ENCODE results near the gene SRGAP2B. TPM values are rescaled to one million over a fixed set of nuclear protein-coding genes. Genes with fewer than 3 reads are reported as not detected.
"Not testable (repeated sequence)": the region's sequence is repeated elsewhere in the genome, so short reads cannot be mapped to it uniquely, and the experiment has no call there.

Gene SRGAP2B
- total and polyA plus RNA-seq, 2 of the 4 experiments (the other 2 are of a cell fraction): 15.9 to 50.7 TPM

DNA sequence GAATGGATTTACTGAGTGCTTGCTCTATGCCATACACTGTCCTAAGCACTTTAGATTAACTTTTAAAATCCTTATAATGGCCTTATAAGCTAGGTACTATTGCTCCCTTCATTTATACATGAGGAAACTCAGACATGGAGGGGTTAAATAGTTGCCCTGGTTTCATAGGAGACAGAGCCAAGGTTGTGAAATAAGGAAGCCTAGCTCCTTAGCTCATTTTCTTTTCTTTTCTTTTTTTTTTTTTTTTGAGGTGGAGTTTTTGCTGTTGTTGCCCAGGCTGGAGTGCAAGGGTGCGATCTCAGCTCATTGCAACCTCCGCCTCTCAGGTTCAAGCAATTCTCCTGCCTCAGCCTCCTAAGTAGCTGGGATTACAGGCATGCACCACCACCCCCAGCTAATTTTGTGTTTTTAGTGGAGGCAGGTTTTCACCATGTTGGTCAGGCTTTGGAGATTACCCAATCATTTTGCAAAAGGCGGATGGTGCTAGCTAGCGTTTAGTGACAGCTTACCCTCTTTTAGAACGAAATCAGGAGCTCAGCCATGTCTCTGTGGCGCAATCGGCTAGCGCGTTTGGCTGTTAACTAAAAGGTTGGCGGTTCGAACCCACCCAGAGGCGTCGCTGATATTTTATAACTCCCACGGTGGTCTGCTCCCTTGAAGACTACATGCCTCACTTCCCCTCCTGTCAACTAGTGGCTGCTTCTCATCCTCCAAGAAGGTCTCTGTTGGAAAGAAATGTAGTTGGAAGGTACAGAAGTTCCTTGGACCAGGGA lies 33.8 kb upstream of the SRGAP2B start:
- H3K9me3 ChIP-seq (ENCODE audit: control insufficient read depth, insufficient read depth, low read length); H2AK9ac ChIP-seq (replicated peaks; ENCODE audit: low read depth, low read length, poor library complexity); H2AK5ac ChIP-seq (ENCODE audit: low read depth, low read length); H4K91ac ChIP-seq (ENCODE audit: insufficient read depth, low read depth, low read length); POLR2A ChIA-PET (ENCODE audit: unreplicated experiment); H3K18ac ChIP-seq (ENCODE audit: low read depth, low read length); in situ Hi-C loops (cut with MboI; ENCODE audit: low sequenced_read_pairs); intact Hi-C loops (cut with micrococcal nuclease); H2BK5ac ChIP-seq (ENCODE audit: low read depth, low read length, poor library complexity, severe bottlenecking); H4K8ac ChIP-seq (ENCODE audit: low read depth in 2 of 2, low read length in 2 of 2); H3K4ac ChIP-seq (ENCODE audit: low read depth, low read length); H3K9ac ChIP-seq (ENCODE audit: low read depth, low read length); H4K5ac ChIP-seq (ENCODE audit: low read depth, low read length); H3K4me1 ChIP-seq (ENCODE audit: control insufficient read depth, insufficient read depth, low read length); H2BK20ac ChIP-seq (ENCODE audit: low read depth, low read length); H2AFZ ChIP-seq (replicated peaks; ENCODE audit: low read length, poor library complexity); BruUV-seq (replicated peaks); H3K36me3 ChIP-seq (ENCODE audit: control insufficient read depth, insufficient read depth, low read length); H3K56ac ChIP-seq (ENCODE audit: extremely low read depth, insufficient read depth, low read length); H2BK120ac ChIP-seq (ENCODE audit: low read depth, low read length); H4K20me1 ChIP-seq (ENCODE audit: insufficient read depth, low read length); H3K23ac ChIP-seq (ENCODE audit: low read depth, low read length); dilution Hi-C loops (cut with HindIII; ENCODE audit: low sequenced_read_pairs, unreplicated experiment); H3K27me3 ChIP-seq (ENCODE audit: control insufficient read depth, insufficient read depth, low read length); H3K4me3 ChIP-seq (ENCODE audit: insufficient read depth, low read depth, low read length); H2BK15ac ChIP-seq (ENCODE audit: low read depth, low read length); H3K27ac ChIP-seq (ENCODE audit: insufficient read depth, low read length); CTCF ChIA-PET; H3K9me1 ChIP-seq (ENCODE audit: insufficient read depth, low read length); H3K79me1 ChIP-seq (ENCODE audit: low read depth in 1 of 2, low read length in 2 of 2); H3K4me2 ChIP-seq (ENCODE audit: low read depth, low read length); H3K14ac ChIP-seq (replicated peaks; ENCODE audit: low read depth, low read length): not testable (repeated sequence)
- DNase-seq (peak; percentile 17), ATAC-seq (ENCODE audit: low read depth) (peak; percentile 92)
- peak; percentile 40 for TF ChIP-seq CEBPB (IDR thresholded peaks at IDR 0.05; ENCODE audit: low read depth, low read length)
- WGBS, 2 experiments (ENCODE audit: extremely low coverage in 2 of 2, insufficient read length in 1 of 2): no CpG with 5 or more reads among the region's 14 CpGs

DNA sequence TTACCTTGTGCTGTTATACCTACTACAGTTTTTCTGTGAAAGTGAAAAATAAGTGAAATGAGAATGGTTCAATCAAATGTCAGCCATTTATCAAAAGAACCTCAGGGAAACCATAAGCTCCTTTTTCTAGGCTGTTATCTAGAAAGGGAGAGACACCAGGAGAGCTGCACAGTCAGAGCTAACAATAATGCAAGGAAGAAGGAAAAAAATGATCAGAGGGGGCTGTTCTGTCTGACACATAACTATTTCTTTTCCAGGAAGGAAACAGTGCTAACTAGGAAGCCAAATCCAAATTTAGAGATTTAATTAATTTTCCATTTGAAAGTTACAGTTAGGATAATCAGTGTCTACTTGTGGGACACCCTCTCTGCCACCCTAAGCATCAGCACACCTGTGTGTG lies 32.0 kb upstream of the SRGAP2B start:
- H2BK20ac ChIP-seq (ENCODE audit: low read depth, low read length); H2BK15ac ChIP-seq (ENCODE audit: low read depth, low read length); intact Hi-C loops (cut with micrococcal nuclease); H4K20me1 ChIP-seq (ENCODE audit: insufficient read depth, low read length); POLR2A ChIA-PET (ENCODE audit: unreplicated experiment); H4K91ac ChIP-seq (ENCODE audit: insufficient read depth, low read depth, low read length); H3K4me2 ChIP-seq (ENCODE audit: low read depth, low read length); H3K79me1 ChIP-seq (ENCODE audit: low read depth in 1 of 2, low read length in 2 of 2); H2AK9ac ChIP-seq (replicated peaks; ENCODE audit: low read depth, low read length, poor library complexity); H2BK120ac ChIP-seq (ENCODE audit: low read depth, low read length); H3K56ac ChIP-seq (ENCODE audit: extremely low read depth, insufficient read depth, low read length); H2AK5ac ChIP-seq (ENCODE audit: low read depth, low read length); H2BK5ac ChIP-seq (ENCODE audit: low read depth, low read length, poor library complexity, severe bottlenecking); H3K27me3 ChIP-seq (ENCODE audit: control insufficient read depth, insufficient read depth, low read length); H4K5ac ChIP-seq (ENCODE audit: low read depth, low read length); H3K4me3 ChIP-seq (ENCODE audit: insufficient read depth, low read depth, low read length); H3K9me1 ChIP-seq (ENCODE audit: insufficient read depth, low read length); H3K27ac ChIP-seq (ENCODE audit: insufficient read depth, low read length); H3K18ac ChIP-seq (ENCODE audit: low read depth, low read length); ATAC-seq (ENCODE audit: low read depth); BruUV-seq (replicated peaks); H3K36me3 ChIP-seq (ENCODE audit: control insufficient read depth, insufficient read depth, low read length); H3K4ac ChIP-seq (ENCODE audit: low read depth, low read length); H3K23ac ChIP-seq (ENCODE audit: low read depth, low read length); H3K9ac ChIP-seq (ENCODE audit: low read depth, low read length); in situ Hi-C loops (cut with MboI; ENCODE audit: low sequenced_read_pairs); CTCF ChIA-PET; H3K9me3 ChIP-seq (ENCODE audit: control insufficient read depth, insufficient read depth, low read length); DNase-seq; H3K4me1 ChIP-seq (ENCODE audit: control insufficient read depth, insufficient read depth, low read length); H2AFZ ChIP-seq (replicated peaks; ENCODE audit: low read length, poor library complexity); H3K14ac ChIP-seq (replicated peaks; ENCODE audit: low read depth, low read length); dilution Hi-C loops (cut with HindIII; ENCODE audit: low sequenced_read_pairs, unreplicated experiment); H4K8ac ChIP-seq (ENCODE audit: low read depth in 2 of 2, low read length in 2 of 2): not testable (repeated sequence)
